GM19193 (cell line): ENCODE results near the gene LRG1.

Experiments used
- POLR2A ChIP-seq: IDR thresholded peaks from 4 replicates; pipeline ENCODE4 v1.6.1; 2011; ENCODE audit not compliant: insufficient read depth, insufficient read length; ENCODE audit errors: extremely low read depth

Gene LRG1

DNA sequence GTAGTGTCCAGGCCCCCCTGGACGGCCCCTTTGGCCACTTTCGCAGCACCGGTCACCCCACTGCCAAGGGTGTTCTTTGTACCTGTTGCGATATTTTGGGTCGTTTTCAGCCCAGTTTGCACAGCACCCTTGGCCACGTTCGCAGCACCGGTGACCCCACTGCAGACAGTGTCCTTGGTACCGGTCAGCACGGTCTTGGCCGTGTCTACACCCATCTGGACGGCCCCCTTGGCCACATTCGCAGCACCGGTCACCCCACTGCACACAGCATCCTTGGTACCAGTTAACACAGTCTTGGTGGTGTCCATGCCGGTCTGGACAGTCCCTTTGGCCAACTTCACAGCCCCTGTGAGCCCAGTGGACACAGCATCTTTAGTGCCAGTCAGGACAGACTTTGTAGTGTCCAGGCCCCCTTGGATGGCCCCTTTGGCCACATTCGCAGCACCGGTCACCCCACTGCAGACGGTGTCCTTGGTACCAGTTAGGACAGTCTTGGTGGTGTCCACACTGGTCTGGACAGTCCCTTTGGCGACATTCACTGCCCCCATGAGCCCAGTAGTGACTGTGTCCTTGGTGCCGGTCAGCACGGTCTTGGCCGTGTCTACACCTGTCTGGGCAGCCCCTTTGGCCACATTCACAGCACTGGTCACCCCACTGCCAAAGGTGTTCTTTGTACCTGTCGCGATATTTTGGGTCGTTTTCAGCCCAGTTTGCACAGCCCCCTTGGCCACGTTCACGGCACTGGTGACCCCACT is 28.4 kb downstream of the LRG1 start:
- TF ChIP-seq POLR2A = no peak

GRCh38 chr19:4510435-4511255 is 29.2 kb downstream of the LRG1 start:
- TF ChIP-seq POLR2A = no peak

- TF ChIP-seq POLR2A = no peak
Measured at GRCh38 chr19:4508698-4509097, 31.1 kb downstream of the LRG1 start.

GRCh38 chr19:4507804-4508203 is 32.0 kb downstream of the LRG1 start:
- TF ChIP-seq POLR2A = no peak

GRCh38 chr19:4507150-4507452 is 32.7 kb downstream of the LRG1 start:
- TF ChIP-seq POLR2A = no peak

DNA sequence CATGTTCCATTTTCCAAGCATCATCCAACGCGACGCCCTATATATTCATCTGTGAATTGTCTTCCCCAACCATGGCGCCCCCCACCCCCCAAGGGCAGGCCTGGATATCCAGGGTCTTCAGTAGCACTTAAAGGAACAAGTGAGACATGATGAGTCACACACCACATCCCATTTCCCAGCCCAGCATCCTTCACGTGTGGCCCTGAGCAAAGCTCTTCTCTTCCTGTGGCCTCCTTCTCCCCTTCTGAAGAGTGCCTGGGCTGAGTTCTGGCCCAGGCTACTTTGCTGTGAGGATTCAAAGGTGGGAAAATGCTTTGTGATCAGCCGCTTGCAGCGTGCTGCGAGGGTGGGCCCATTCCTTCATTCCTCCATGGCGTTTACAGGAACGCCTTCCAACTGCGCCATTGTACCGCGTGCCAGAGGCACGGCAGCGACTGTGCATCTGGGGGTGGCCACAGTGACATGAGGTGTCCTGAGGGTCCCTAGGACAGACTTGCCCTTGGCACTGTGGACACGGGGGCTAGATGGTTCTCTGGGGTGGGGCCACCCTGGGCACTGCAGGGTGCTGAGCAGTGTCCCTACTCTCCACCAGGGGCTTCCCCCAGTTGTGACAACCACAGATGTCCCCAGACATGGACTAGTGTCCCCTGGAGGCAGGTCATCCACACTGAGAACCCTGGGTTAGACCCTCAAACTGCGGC is 33.2 kb downstream of the LRG1 start:
- TF ChIP-seq POLR2A = no peak

DNA sequence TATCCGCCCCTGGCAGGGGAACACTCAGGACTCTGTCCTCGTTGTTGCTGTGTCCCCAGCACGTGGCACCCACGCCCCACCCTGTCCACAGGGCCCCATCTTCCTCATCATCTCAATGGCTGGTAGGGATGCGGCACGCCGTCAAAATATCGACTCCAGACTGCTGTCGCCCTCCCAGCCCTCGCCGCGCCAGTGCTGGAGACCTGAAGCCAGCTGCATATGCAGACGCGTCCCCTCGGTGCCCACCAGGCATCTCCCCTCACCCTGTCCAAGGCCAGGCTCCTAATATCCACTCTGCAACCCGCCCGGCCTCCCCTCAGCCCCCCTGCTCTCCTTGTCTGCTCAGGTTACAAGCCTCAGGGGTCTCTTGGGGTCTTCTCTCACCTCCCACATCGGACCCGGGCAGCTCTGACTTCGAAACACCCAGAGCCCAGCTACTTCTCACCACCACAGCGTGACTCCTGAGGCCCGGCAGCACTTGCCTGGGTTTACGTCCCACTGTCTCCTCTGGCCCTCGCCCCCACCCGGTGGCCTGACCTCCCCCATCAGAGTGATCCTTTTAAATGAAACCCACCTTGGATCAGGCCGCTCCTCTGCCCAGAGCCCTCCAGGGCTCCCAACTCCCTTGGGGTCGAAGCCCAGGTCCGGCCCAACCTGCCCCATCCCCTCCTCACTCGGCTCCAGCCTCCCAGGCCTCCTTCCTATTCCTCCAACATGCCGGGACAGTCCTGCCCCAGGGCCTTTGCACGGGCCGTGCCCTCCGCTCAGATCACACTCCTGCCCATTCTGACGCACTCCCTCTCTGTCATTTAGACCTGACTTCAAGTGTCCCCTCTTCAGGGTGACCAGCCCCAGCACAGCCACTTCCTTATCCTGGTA is 34.0 kb downstream of the LRG1 start:
- TF ChIP-seq POLR2A = no peak

DNA sequence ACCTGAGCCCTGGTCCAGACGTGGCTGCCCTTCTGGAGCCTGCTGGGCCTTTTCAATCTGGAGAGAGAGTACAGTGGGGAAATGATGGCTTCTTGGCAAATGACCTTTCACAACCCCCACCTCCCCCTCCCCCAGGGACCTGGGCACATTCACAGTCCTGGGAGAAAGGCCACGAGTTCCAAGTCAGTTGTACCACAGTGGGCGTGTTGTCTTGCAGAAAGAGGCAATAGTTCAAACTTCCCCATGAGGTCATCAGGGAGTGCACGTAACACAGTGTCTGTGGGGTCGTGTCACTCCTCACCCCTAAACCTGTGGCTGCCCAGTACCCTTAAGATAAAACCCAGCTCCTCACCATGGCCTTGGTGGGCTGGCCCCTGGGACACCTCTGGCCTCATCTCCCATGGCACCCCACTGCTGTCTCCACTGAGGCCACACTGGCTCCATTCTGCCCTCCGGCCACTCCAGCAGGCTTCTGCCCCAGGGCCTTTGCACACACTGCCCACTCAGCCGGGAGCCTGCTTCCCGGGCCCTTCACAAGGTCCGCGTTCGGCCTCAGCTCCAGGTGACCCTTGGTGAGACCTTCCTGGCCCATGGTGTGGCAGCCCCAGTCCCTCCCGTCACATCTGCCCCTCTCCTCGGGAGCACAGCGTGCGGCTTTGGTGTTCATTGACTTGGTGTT is 34.8 kb downstream of the LRG1 start:
- TF ChIP-seq POLR2A = no peak

- TF ChIP-seq POLR2A = no peak
Measured at GRCh38 chr19:4504297-4504701, 35.5 kb downstream of the LRG1 start.

- no peak for TF ChIP-seq POLR2A
Measured at GRCh38 chr19:4503825-4504170, 36.0 kb downstream of the LRG1 start.

DNA sequence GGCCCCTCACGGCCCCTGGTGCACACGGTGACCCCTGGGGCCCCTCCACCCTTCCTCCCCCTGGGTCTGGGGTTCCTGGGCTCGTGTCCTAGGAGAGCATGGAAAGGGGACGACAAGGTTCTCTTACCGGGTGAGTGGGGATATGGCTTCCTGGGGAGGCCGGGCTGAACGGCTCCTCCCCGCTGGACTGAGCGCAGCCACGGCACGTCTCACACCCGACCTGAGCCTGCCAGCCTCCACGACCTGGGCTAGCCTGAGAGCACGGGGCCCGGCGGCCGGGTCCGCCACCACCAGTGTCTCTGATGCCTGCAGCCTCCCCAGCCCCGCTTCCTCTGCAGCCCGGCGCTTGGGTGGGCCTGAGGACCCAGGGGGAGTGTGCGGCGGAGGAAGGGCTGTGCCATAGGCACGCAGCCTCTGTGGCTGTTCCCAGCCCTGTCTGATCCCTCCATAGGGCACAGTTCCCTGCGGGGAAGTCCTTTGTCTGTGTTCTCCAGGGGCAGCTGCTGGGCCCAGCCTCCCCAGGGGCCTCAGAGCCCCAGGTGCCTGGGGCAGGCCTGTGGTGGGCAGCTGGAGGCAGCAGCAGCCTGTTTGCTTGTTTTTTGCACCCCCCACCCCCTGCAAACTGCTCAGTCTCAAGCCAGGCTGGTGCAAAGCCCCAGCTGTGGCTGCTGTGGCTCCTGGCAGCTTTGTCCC is 36.6 kb downstream of the LRG1 start:
- TF ChIP-seq POLR2A = no peak

DNA sequence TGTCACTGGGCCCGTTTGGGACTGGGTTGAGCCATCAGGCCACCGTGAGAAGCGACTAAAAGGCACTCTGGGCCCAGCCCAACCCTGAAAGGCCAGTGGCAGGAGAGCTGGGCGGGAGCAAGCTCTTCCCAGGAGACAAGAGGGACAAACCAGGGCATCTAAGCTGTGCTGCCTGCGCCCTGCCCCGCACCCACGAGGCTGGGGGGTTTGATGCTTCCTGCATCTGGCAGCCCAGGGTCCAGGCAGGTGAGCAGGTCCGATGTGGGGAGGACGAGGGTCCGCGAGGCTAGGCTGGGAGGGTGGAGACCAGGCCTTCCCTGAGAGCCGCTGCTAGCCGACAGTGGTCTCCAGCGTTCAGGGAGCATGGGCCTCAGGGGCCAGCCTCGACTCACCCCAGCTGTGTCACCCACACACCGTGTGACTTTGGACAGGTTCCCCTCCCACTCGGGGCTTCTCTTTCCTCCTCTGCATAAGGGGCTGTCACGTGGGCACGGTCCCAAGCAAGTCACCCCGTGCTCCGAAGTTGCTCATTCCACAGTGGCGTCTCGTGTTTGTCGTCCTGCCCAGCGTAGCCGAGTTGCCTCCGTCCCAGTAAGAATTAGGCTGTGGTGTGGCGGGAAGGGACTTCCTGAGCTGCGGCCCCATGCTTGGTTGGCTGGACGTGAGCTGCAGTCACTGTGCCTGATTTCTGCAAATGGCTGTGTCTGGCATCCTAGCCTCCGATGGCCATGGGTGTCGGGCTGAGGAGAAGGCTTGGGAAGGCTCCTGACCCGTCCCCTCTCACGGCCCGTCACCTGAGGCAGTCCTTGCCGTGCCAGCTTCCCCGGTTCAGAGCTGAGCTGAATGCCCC is 37.3 kb downstream of the LRG1 start:
- TF ChIP-seq POLR2A = no peak

DNA sequence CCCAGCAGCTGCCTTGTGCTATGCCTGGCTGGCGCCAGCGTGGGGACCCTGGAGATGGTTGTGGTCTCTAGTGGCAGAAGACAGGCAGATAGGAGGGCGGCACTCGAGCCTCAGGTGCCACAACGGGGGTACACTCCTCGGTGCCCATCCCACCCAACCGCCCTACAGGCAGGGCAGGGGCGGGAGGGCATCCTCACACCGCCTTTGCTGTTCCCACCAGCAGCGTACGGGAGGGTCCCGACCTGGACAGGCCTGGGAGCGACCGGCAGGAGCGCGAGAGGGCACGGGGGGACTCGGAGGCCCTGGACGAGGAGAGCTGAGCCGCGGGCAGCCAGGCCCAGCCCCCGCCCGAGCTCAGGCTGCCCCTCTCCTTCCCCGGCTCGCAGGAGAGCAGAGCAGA is 38.1 kb downstream of the LRG1 start:
- no peak for TF ChIP-seq POLR2A
